Left ventricle myocardium superior (tissue), 1 donor: ENCODE data around the gene ZSCAN9. TPM values are rescaled to one million over a fixed set of nuclear protein-coding genes. Genes with fewer than 3 reads are reported as not detected.

Experiments
- ATAC-seq: fragments of 200-7000 bp; cut with Tn5 transposase; one replicate; pipeline ENCODE4 v1.9.1; 2020; ENCODE audit warnings: mild to moderate bottlenecking, moderate library complexity
- DNase-seq: peaks from one replicate; pipeline ENCODE4 v3.0.0-alpha.2; 2020
- intact Hi-C: fragments of 100-400 bp; cut with micrococcal nuclease; formaldehyde crosslinking; loops from one replicate; pipeline ENCODE4 v1.11.0; 2022
- total RNA-seq: library from RNA; stranded (reverse); fragmentation: NEBNext Ultra II Directional; extraction: Animal tissue kit (Norgen Biotek cat#: 25700); gene quantifications from one replicate; pipeline ENCODE4 v1.2.1, GENCODE V29; 2021
- donor health status: DM: no; HTN: yes; CAD: no; lungs with severe emphysema.

The ZSCAN9 gene
- total RNA-seq, 1 donor from 2014 or later: 10.2 TPM

DNA sequence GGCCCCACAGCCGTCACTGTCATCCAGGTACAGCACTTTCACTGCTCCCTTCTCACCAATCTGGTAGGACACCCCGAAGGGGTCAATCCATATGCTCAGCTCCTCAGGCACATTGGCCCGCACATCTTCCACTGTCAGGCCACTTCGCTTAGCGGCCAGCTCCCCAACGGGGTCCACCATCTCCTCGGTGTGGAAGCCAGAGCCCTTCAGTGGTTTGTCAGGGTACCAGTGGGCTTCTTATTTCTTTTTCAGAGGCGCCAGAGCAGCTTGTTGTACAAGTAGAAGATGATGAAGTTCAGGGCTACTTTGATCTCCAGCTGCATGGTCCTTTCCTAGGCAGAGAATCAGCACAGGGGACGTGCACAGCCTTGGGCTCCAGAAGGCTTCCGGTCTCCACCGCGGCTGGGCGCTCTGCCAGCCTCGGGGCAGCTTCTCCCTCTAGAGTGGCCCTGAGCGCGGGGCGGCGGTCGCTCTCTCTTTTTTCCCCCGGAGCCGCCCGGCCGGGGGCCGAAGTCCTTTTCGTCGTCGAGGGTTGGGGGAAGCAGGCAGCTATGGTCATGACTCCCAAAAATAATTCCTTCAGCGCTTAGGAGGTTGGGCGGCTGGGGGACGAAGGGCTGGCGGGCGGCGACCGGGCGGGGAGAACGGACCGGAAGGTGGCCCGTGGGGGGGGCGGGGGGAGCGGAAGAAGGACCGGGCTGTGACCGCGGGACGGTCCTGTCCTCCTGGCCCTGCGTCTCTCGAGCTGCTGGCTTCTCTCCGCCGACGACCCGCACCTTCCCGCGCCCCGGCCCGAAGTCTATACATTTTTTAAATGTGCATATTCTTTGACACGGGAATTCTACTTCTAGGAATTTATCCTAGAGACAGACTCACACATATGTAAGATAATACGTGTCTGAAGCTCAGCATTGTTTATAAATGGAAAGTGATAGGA lies 6.5 kb upstream of the ZSCAN9 start:
- ATAC-seq (peak; percentile 97), DNase-seq (peak; percentile 91)
- intact Hi-C loops: no loop called here

DNA sequence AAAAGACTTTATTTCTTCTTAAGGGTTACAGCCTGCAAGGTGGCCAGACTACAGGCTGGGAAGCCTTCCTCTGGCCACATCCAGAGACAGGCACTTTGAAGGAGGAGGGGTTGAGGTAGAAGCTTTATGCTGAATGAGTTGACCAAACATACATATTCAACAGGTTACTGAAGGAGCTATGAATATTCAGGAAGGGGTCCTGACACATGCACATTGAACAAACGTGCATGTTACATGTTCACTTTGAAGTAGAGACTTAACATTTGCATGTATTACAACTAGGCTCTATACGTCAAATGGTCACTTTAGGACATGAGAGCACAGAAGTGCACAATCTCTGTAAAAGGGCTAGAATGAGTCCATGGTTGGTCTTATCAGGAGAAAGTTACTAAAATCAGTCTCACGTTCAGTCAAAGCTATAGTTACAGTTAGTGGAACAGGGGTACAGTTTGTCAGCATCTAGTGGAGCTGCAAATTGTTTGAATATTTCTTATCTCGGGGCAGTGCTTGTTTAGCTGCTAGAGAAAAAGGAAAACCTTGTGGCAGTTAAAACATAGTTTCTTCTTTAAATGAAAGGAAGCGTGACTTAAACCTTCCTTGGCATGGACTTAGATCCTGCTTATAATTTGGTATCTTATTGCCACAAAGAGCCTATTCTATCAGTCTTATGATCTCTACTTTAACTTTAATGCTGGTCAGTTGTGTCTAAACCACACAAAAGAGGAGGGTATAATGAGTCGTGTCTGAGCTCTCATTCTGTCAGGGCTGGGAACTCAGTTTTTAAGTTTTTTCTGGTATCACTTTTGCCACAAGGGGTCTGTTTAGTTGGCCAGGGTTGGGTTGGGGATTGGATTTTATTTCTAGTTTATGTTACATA lies 4.6 kb upstream of the ZSCAN9 start:
- no peak for DNase-seq
- intact Hi-C loops: loop anchor here (10.0 kb wide), 1 partner anchor 76 kb away; the partner anchor contains the start of gene ZKSCAN8
- ATAC-seq: no peak

DNA sequence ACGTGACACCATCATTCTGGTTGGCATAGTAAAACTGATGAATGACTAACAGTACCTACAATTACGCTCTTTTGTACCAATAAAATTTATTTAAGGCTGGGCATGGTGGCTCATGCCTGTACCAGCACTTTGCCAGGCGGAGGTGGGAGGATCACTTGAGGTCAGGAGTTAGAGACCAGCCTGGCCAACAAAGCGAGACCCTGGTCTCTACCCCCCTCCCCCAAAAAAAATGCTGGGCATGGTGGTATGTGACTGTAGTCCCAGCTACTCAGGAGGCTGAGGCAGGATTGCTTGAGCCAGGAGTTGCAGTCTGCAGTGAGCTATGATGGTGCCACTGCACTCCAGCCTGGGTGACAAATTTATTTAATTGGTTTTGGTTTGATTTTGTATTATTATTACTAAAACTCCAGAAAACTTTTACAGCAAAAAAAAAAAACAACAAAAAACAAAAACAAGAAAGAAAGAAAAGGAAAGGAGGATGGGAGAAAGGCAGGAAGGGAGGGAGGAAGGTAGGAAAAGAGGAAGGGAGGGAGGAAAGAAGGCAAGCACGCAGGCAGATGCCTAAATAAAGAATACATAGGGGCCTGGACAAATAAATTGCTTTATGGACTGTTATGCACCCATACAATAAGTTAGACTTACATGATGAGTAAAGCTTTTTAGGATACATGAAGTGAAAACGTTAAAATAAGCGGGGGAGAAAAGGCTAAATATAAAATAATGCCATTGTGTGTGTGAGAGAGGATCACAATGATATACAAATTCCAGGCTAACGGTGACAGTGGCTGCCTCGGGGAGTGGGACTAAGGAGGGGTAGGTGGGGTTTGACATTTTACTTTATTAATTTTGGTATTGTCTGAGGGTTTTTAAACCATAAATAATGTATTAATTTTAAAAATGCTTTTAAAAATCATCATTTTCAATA lies 682 bp upstream of the ZSCAN9 start:
- intact Hi-C loops: loop anchor here (10.0 kb wide), 1 partner anchor 80 kb away; the partner anchor contains the start of gene ZKSCAN8
- ATAC-seq (no peak), DNase-seq (no peak)

GRCh38 chr6:28226460-28226859 lies 1.4 kb downstream of the ZSCAN9 start:
- intact Hi-C loops: loop anchor here (10.0 kb wide), 1 partner anchor 82 kb away; the partner anchor contains the start of gene ZKSCAN8
- no peak for DNase-seq
- no peak for ATAC-seq

GRCh38 chr6:28232785-28233184 lies 7.7 kb downstream of the ZSCAN9 start:
- intact Hi-C loops: no loop called here
- DNase-seq (no peak), ATAC-seq (no peak)

DNA sequence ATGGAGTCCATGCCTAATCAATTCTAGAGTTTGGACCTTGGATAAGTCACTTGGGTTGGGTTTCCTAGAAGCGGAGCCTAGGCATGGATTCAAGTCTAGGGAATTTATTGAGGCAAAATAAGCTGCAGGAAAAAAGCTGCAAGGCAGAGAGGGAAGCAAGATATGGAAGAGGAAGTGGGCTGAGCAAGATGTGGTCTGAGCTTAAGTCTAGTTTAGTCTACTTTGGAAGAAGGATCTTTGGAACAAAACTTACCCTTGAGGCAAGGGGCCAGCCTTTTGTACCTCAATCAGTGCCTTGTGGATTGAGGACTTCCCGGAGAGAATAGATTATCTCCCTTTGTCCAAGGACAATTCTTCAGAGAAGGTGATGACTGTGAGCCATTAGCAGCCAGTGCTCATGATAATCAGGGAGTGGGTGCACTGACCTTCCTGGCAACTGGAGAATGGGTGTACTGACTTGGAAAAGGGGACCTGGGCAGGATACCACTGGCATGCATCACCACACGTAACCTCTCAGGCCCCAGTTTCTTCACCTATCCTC lies 10.9 kb downstream of the ZSCAN9 start:
- ATAC-seq (no peak), DNase-seq (no peak)
- intact Hi-C loops: no loop called here

DNA sequence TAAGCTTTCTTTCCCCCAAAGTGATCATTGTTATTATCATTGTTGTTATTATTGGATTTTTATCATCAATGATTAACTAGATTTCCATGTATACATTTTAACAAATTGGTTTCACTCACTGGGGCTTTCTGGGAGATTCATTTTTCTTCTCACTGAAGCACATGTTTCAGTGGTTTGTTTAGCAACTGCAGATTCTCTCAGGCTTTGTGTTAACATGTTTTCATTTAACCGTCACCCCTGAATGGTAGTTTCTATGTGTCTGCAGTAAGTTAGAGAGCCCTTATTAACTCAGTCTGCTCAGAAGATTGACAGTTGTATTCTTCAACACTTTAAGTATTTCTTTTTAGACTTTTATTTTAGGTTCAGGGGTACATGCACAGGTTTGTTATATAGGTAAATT lies 14.6 kb downstream of the ZSCAN9 start:
- intact Hi-C loops: no loop called here
- no peak for DNase-seq

GRCh38 chr6:28240471-28240870 lies 15.4 kb downstream of the ZSCAN9 start:
- intact Hi-C loops: no loop called here
- no peak for DNase-seq
- no peak for ATAC-seq

More for the DNA sequence above, 14.6 kb downstream of the ZSCAN9 start:
- ATAC-seq: no peak

DNA sequence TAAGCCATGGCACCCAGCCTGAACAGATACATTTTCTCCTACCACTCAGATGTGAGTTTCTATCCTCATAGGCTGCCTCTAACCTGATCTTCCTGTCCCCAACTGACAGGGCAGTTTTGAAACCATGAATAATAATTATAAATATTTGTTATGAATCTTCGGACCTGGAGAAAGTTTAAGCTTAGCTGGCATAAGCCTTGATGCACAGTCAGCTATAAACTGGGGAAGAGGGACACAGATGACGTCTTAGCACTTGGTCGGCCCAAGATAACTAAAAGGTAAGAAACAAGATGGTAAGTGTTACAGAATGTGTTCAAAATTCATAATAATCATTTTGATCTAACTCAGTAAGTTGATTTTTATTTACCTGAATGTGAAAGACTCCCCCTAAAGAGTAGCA lies 18.9 kb downstream of the ZSCAN9 start:
- intact Hi-C loops: no loop called here
- DNase-seq: no peak
- ATAC-seq: no peak

- DNase-seq: no peak
- intact Hi-C loops: no loop called here
- no peak for ATAC-seq
Observed at GRCh38 chr6:28245206-28245941, 20.3 kb downstream of the ZSCAN9 start.

GRCh38 chr6:28248916-28249315 lies 23.8 kb downstream of the ZSCAN9 start:
- intact Hi-C loops: no loop called here
- DNase-seq: no peak
- ATAC-seq: no peak

DNA sequence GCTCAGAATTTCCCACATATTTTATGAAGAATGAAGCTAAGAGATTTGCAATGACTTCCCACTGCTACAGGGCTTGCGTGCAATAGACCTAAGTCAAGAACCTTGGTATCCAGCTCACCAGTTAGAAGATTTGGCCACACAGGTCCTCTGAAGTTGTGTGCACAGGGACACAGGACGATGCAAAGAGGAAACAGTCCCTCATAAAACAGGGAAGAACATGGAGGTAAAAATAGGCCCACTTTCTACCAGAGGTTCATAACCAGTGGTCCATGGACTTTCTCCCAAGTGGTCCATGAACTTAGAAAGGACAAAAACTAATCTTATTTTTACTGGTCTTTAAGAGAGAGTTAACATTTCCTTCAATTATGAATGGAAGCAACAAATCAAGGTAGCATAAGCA lies 25.7 kb downstream of the ZSCAN9 start:
- intact Hi-C loops: no loop called here
- DNase-seq: no peak
- ATAC-seq: no peak

DNA sequence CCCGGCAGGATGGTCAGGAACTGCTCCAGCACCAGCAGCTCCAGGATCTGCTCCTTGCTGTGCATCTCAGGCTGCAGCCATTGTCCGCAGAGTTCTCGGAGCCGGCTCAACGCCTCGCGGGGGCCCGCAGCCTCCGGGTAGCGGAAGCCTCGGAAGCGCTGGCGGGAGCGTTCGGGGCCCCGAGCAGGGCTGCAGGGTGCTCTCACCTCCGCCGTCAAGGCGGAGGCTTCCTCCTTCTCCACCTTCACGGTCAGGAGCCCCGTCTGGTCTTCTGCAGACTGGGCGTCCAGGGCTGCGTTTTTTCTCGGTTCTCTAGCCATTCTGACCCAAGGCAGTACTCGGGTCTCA lies 26.6 kb downstream of the ZSCAN9 start:
- intact Hi-C loops: no loop called here
- peak; percentile 50 for ATAC-seq
- DNase-seq: peak; percentile 31

DNA sequence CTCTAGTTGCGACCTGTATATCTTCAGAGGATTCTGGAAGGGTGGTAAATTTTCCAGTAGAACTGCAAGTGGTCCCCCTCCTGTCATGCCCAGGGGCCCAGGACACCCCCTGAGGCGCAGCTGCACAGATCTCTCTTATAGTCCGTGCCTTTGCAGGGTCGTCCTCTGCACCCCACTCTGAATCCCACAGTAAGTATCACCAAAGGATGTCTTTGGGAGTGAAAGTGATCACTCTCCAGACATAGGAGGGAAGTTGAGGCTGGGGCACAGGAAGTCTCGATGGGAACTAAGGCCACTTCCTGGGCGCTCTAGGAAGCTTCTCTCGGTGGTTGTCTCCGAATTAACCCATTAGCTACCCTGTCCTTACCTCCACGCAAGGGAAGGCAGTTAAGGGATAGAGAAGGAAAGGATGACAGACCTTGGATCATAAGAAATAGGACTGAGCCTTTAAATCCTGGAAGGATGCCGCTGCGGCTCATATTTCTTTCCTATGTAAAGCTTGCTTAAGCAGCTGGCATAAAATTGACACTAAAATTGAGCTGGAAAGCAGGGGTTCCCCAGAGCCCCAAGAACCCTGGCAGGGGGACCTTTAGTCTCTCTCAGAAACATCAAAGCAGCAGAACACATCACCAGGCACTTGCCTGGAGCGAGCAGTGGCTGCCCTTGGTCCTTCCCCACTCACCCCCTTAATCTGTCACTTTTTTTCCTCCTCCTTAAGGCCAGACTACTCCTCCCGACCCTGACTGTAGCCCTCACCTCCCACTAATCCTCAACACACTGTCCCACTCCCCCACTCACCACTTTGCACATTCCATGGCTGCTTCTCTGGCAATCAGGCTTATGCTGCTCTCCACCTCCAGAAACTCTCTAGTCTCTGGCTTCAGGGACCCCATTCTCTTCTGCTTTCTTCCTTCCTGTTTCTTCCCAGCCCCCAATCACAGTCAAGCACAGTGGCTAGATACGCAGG lies 27.2 kb downstream of the ZSCAN9 start, which contains the start of gene ZKSCAN4:
TSS of gene ZKSCAN4 (minus strand) at position 261 of the 967 bp plus-strand sequence. CDS start 289 bp downstream, outside the sequence.
- intact Hi-C loops: no loop called here
- DNase-seq (peak; percentile 56), ATAC-seq (peak; percentile 99)

DNA sequence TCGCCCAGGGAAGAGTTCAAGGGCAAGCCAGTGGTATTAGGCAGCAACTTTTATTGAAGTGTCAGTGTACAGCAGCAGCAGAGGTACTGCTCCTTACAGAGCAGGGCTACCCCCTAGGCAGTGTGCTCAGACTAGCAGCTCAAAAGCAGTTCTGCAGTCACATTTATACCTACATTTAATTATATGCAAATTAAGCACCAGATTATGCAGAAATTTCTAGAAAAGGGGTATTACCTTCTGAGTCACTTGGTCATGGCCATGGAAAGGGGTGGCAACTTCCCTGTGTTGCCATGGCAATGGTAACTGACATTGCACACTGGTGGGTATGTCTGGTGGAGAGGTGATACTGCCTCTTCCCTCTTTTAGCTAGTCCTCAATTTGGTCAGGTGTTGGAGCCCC lies 29.0 kb downstream of the ZSCAN9 start:
- ATAC-seq (no peak), DNase-seq (no peak)
- intact Hi-C loops: no loop called here

DNA sequence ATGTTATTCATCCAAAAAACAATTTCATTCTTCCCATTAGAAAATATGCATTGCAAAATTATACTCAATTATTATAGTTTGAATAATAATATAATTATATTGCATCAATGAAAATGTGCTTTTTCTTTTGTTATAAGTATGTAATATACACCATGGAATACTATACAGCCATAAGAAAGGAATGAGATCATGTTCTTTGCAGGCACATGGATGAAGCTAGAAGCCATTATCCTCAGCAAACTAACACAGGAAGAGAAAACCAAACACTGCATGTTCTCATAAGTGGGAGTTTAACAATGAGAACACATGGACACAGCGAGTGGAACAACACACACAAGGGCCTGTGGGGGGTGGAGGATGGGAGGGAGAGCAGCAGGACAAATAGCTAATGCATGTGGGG lies 32.0 kb downstream of the ZSCAN9 start:
- no peak for DNase-seq
- intact Hi-C loops: no loop called here
- ATAC-seq: no peak
